Duodenal mucosa (tissue), 2 donors: ENCODE results near the gene POLR2I.
"Not testable (repeated sequence)": the region's sequence is repeated elsewhere in the genome, so short reads cannot be mapped to it uniquely, and the experiment has no call there.

Source experiments
- H3K27ac ChIP-seq: one replicate; pipeline ENCODE4 v1.7.0; 2013; ENCODE audit warnings: low read depth, low read length
- H3K27me3 ChIP-seq, 2 donors: one replicate each; pipeline ENCODE4 v1.7.0; 2013; ENCODE audit warnings: low read length in 2 of 2, control low read depth in 1 of 2; ENCODE audit not compliant: insufficient read depth in 2 of 2, control insufficient read depth in 1 of 2
- H3K36me3 ChIP-seq, 2 donors: one replicate each; pipeline ENCODE4 v1.7.0; 2013; ENCODE audit warnings: low read length in 2 of 2, control low read depth in 1 of 2; ENCODE audit not compliant: insufficient read depth in 2 of 2, control insufficient read depth in 1 of 2
- H3K4me1 ChIP-seq, 2 donors: one replicate each; pipeline ENCODE4 v1.7.0; 2013; ENCODE audit warnings: low read length in 2 of 2, control low read depth in 1 of 2; ENCODE audit not compliant: insufficient read depth in 2 of 2, control insufficient read depth in 1 of 2
- H3K4me3 ChIP-seq, 2 donors: one replicate each; pipeline ENCODE4 v1.7.0; 2013; ENCODE audit warnings: low read length in 2 of 2, low read depth in 1 of 2
- H3K9ac ChIP-seq, 2 donors: one replicate each; pipeline ENCODE4 v1.7.0; 2013; ENCODE audit warnings: low read length in 2 of 2, low read depth in 1 of 2
- H3K9me3 ChIP-seq, 2 donors: one replicate each; pipeline ENCODE4 v1.7.0; 2013; ENCODE audit warnings: low read length in 2 of 2, control low read depth in 1 of 2; ENCODE audit not compliant: control insufficient read depth in 1 of 2

POLR2I gene

DNA sequence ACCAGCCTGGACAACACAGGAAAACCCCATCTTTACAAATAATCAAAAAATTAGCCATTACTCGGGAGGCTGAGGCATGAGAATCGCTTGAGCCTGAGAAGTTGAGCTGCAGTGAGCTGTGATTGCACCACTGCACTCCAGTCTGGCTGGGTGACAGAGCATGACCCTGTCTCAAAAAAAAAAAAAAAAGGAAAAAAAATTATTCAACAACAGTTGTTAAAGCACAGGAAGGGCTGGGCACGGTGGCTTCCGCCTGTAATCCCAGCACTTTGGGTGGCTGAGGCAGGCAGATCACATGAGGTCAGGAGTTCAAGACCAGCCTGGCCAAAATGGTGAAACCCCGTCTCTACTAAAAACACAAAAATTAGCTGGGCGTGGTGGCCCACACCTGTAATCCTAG is 16.5 kb upstream of the POLR2I start:
- peaks cover 9 to 15% of the 10 kb centered on the region in 2 donors for H3K4me1 ChIP-seq
- not testable (repeated sequence) for H3K9ac ChIP-seq, H3K27ac ChIP-seq, H3K27me3 ChIP-seq, H3K36me3 ChIP-seq, H3K4me3 ChIP-seq, H3K9me3 ChIP-seq

GRCh38 chr19:36128392-36128736 is 13.7 kb upstream of the POLR2I start:
- Histone ChIP-seq H3K36me3 (peaks cover 9 to 20% of the 10 kb centered on the region in 2 donors), H3K9ac (peak overlapping the region; percentile 69 to 80), H3K27me3 (no peaks in the 10 kb centered on the region), H3K4me3 (peak overlapping the region; percentile 68 to 75), H3K4me1 (peaks cover 9 to 15% of the 10 kb centered on the region in 2 donors), H3K9me3 (no peaks in the 10 kb centered on the region), H3K27ac (peak overlapping the region; percentile 84)

GRCh38 chr19:36125557-36125956 is 10.9 kb upstream of the POLR2I start:
- Histone ChIP-seq H3K27ac (no peak overlapping the region), H3K4me3 (no peak overlapping the region), H3K4me1 (peaks cover 9 to 10% of the 10 kb centered on the region in 2 donors), H3K36me3 (peaks cover 15 to 31% of the 10 kb centered on the region in 2 donors), H3K9ac (no peak overlapping the region), H3K27me3 (no peaks in the 10 kb centered on the region), H3K9me3 (no peaks in the 10 kb centered on the region)

GRCh38 chr19:36121486-36122124 is 6.9 kb upstream of the POLR2I start:
- Histone ChIP-seq H3K4me1 (peaks cover 0 to 3% of the 10 kb centered on the region in 2 donors), H3K36me3 (peaks cover 19 to 53% of the 10 kb centered on the region in 2 donors), H3K9ac (no peak overlapping the region), H3K9me3 (no peaks in the 10 kb centered on the region), H3K4me3 (no peak overlapping the region), H3K27me3 (no peaks in the 10 kb centered on the region), H3K27ac (no peak overlapping the region)

DNA sequence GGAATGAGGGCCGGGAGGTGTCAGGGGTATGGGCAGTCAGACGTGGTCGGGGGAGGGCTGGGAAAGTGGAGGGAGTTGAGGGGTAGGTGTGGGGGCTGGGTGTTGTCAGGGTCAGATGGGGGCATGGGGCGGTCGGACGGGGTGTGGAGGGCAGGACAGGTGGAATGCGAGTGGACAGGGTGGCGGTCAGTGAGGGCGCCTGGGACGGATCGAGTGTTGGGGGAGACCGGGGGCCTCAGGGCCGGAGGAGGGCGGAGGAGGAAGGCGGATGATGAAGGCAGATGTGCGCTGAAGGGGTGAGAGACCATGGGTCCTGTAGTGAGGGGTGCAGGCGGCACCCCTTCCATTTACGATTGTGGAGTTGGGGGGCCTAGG is 6.3 kb upstream of the POLR2I start:
- Histone ChIP-seq H3K9ac (no peak overlapping the region), H3K36me3 (peaks cover 19 to 53% of the 10 kb centered on the region in 2 donors), H3K27ac (no peak overlapping the region), H3K27me3 (no peaks in the 10 kb centered on the region), H3K4me1 (peaks cover 4 to 10% of the 10 kb centered on the region in 2 donors), H3K4me3 (no peak overlapping the region), H3K9me3 (no peaks in the 10 kb centered on the region)

- no peaks in the 10 kb centered on the region for H3K9me3 ChIP-seq
- no peak overlapping the region for H3K4me3 ChIP-seq
- peaks cover 6 to 12% of the 10 kb centered on the region in 2 donors for H3K4me1 ChIP-seq
- H3K9ac ChIP-seq, result no peak overlapping the region
- no peak overlapping the region for H3K27ac ChIP-seq
- peaks cover 15 to 47% of the 10 kb centered on the region in 2 donors for H3K36me3 ChIP-seq
- H3K27me3 ChIP-seq, result no peaks in the 10 kb centered on the region
Measured at GRCh38 chr19:36120092-36120983, 5.7 kb upstream of the POLR2I start.

DNA sequence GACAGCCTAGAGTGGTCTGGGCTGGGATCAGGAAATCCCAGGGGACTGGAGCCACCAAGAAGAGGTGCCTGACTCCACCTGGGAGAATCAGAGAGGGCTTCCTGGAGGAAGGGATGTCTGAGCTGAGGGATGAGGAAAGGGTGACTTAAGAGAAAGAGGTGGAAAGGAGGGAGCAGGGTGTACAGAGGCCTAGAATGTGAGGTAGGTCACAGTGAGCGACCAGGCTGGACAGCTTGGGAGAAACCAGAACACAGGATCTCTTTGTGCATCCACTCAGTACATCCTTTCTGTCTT is 1.6 kb upstream of the POLR2I start:
- H3K9ac ChIP-seq, result peak overlapping the region; percentile 53 to 54
- H3K27me3 ChIP-seq, result no peaks in the 10 kb centered on the region
- H3K9me3 ChIP-seq, result no peaks in the 10 kb centered on the region
- no peak overlapping the region for H3K27ac ChIP-seq
- H3K4me1 ChIP-seq, result peaks cover 16 to 28% of the 10 kb centered on the region in 2 donors
- peak overlapping the region; percentile 94 to 96 for H3K4me3 ChIP-seq
- peaks cover 8 to 36% of the 10 kb centered on the region in 2 donors for H3K36me3 ChIP-seq

DNA sequence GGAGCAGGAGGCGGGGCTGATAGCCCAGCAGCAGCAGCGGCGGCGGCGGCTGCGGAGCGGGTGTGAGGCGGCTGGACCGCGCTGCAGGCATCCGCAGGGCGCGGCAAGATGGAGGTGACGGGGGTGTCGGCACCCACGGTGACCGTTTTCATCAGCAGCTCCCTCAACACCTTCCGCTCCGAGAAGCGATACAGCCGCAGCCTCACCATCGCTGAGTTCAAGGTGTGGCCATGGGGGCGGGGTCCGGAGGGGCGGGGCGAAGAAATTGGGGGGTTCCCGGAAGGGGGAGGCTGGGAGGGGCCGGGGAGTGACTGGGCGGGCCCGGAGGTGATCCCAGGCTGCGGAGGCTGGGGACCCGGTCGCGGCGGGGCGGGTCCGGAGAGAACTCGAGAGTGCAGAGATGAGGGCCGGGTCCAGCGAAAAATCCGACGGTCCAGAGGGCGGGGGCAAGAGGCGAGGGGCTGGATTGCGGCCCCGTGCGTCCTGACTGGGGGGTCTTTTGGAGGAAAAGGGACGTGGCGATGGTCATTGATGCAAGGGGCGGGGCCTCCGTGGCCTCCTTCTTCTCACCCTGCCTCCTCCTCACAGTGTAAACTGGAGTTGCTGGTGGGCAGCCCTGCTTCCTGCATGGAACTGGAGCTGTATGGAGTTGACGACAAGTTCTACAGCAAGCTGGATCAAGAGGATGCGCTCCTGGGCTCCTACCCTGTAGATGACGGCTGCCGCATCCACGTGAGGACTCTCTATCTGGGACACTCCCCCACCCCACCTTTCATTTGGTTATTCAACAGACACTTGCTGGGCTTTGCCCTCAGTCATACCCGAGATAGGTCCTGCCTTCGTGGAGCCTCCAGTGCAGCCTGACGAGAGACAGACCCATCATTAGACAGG is 1.0 kb upstream of the POLR2I start, which contains the start of gene TBCB:
TBCB (plus strand) TSS at position 16 of the 891 bp plus-strand sequence; CDS start at position 109, 93 bp downstream.
- peaks cover 8 to 36% of the 10 kb centered on the region in 2 donors for H3K36me3 ChIP-seq
- H3K9me3 ChIP-seq, result no peaks in the 10 kb centered on the region
- peak within 1 kb of the TSS; percentile 94 to 96 for H3K4me3 ChIP-seq
- peak within 1 kb of the TSS; percentile 80 for H3K27ac ChIP-seq
- H3K27me3 ChIP-seq, result no peaks in the 10 kb centered on the region
- peak within 1 kb of the TSS; percentile 83 to 92 for H3K9ac ChIP-seq
- H3K4me1 ChIP-seq, result peaks cover 16 to 28% of the 10 kb centered on the region in 2 donors

- H3K36me3 ChIP-seq, result peaks cover 4 to 24% of the 10 kb centered on the region in 2 donors
- H3K9me3 ChIP-seq, result no peaks in the 10 kb centered on the region
- H3K4me3 ChIP-seq, result peak overlapping the region; percentile 94 to 96
- peak overlapping the region; percentile 80 for H3K27ac ChIP-seq
- H3K27me3 ChIP-seq, result no peaks in the 10 kb centered on the region
- peaks cover 16 to 28% of the 10 kb centered on the region in 2 donors for H3K4me1 ChIP-seq
- H3K9ac ChIP-seq, result peak overlapping the region; percentile 83 to 92
Measured at GRCh38 chr19:36113894-36114720, 568 bp downstream of the POLR2I start.
